D721Med (cell line): ENCODE measurements around the gene TAPT1.
A peak's percentile ranks its signal among the peaks of the same experiment; 100 is the strongest.
"Not testable (repeated sequence)": the region's sequence is repeated elsewhere in the genome, so short reads cannot be mapped to it uniquely, and the experiment has no call there.

Experiments used
- DNase-seq: peaks from one replicate; pipeline ENCODE4 v3.0.0; 2011; ENCODE audit warnings: low spot score; ENCODE audit not compliant: insufficient read length
- FAIRE-seq: peaks from 2 replicates; lab custom pipeline; 2011; peaks lifted over from hg19 to GRCh38; lab: Jason Lieb, UNC
- CTCF ChIP-seq: IDR thresholded peaks from 2 replicates; pipeline ENCODE4 v1.5.1; 2012; ENCODE audit warnings: mild to moderate bottlenecking, control low read depth; ENCODE audit not compliant: insufficient read depth; ENCODE audit errors: missing control alignments

Gene TAPT1

GRCh38 chr4:16196482-16197393 is 29.5 kb downstream of the TAPT1 start:
- no peak for DNase-seq
- peak; percentile 55 for TF ChIP-seq CTCF
- peak; percentile 95 for FAIRE-seq

GRCh38 chr4:16195209-16195608 is 31.1 kb downstream of the TAPT1 start:
- TF ChIP-seq CTCF = no peak
- peak; percentile 87 for FAIRE-seq
- no peak for DNase-seq

GRCh38 chr4:16194798-16195197 is 31.5 kb downstream of the TAPT1 start:
- not testable (repeated sequence) for DNase-seq, FAIRE-seq

- TF ChIP-seq CTCF = no peak
- DNase-seq = no peak
Observed at GRCh38 chr4:16194214-16194613, 32.1 kb downstream of the TAPT1 start.

GRCh38 chr4:16192631-16193518 is 33.4 kb downstream of the TAPT1 start:
- no peak for TF ChIP-seq CTCF
- no peak for DNase-seq
- no peak for FAIRE-seq

More at GRCh38 chr4:16194214-16194613, 32.1 kb downstream of the TAPT1 start:
- peak; percentile 82 for FAIRE-seq

- no peak for TF ChIP-seq CTCF
- DNase-seq (no peak), FAIRE-seq (no peak)
Observed at GRCh38 chr4:16192057-16192456, 34.2 kb downstream of the TAPT1 start.

- FAIRE-seq = peak; percentile 55
- DNase-seq = no peak
- no peak for TF ChIP-seq CTCF
Observed at GRCh38 chr4:16187455-16187854, 38.8 kb downstream of the TAPT1 start.
